ENCODE data around the gene SLC16A11.

- TF ChIP-seq, protein P1, sequence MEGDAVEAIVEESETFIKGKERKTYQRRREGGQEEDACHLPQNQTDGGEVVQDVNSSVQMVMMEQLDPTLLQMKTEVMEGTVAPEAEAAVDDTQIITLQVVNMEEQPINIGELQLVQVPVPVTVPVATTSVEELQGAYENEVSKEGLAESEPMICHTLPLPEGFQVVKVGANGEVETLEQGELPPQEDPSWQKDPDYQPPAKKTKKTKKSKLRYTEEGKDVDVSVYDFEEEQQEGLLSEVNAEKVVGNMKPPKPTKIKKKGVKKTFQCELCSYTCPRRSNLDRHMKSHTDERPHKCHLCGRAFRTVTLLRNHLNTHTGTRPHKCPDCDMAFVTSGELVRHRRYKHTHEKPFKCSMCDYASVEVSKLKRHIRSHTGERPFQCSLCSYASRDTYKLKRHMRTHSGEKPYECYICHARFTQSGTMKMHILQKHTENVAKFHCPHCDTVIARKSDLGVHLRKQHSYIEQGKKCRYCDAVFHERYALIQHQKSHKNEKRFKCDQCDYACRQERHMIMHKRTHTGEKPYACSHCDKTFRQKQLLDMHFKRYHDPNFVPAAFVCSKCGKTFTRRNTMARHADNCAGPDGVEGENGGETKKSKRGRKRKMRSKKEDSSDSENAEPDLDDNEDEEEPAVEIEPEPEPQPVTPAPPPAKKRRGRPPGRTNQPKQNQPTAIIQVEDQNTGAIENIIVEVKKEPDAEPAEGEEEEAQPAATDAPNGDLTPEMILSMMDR (conservative IDR thresholded peaks at IDR 0.05; ENCODE audit: low read length), result no peak
- no peak for TF ChIP-seq EZH2phosphoT487 (IDR thresholded peaks at IDR 0.05; ENCODE audit: borderline replicate concordance)
Measured at GRCh38 chr17:7080456-7081041, 36.7 kb upstream of the SLC16A11 start.

Measured in Loucy (cell line).